Fibroblast of pulmonary artery (primary cell): ENCODE data around the gene SCAF11.
A peak's percentile ranks its signal among the peaks of the same experiment; 100 is the strongest.

Experiments used
- DNase-seq: peaks from one replicate; pipeline ENCODE4 v3.0.0-alpha.2; 2010; ENCODE audit warnings: low read depth
- H3K4me3 ChIP-seq: replicated peaks from 2 replicates; pipeline ENCODE4 v1.5.1; 2011; ENCODE audit warnings: low read depth, mild to moderate bottlenecking, control low read depth, low read length, moderate library complexity
- TF ChIP-seq, protein P1 (sequence below): IDR thresholded peaks from 2 replicates; pipeline ENCODE4 v1.5.1; 2011; ENCODE audit warnings: mild to moderate bottlenecking, control low read depth, low read length, inconsistent platforms; ENCODE audit errors: missing control alignments

Gene SCAF11

GRCh38 chr12:45880533-45880932 lies 109.8 kb downstream of the SCAF11 start:
- no peak for DNase-seq
- no peak overlapping the region for H3K4me3 ChIP-seq
- TF ChIP-seq, protein P1, sequence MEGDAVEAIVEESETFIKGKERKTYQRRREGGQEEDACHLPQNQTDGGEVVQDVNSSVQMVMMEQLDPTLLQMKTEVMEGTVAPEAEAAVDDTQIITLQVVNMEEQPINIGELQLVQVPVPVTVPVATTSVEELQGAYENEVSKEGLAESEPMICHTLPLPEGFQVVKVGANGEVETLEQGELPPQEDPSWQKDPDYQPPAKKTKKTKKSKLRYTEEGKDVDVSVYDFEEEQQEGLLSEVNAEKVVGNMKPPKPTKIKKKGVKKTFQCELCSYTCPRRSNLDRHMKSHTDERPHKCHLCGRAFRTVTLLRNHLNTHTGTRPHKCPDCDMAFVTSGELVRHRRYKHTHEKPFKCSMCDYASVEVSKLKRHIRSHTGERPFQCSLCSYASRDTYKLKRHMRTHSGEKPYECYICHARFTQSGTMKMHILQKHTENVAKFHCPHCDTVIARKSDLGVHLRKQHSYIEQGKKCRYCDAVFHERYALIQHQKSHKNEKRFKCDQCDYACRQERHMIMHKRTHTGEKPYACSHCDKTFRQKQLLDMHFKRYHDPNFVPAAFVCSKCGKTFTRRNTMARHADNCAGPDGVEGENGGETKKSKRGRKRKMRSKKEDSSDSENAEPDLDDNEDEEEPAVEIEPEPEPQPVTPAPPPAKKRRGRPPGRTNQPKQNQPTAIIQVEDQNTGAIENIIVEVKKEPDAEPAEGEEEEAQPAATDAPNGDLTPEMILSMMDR: no peak

DNA sequence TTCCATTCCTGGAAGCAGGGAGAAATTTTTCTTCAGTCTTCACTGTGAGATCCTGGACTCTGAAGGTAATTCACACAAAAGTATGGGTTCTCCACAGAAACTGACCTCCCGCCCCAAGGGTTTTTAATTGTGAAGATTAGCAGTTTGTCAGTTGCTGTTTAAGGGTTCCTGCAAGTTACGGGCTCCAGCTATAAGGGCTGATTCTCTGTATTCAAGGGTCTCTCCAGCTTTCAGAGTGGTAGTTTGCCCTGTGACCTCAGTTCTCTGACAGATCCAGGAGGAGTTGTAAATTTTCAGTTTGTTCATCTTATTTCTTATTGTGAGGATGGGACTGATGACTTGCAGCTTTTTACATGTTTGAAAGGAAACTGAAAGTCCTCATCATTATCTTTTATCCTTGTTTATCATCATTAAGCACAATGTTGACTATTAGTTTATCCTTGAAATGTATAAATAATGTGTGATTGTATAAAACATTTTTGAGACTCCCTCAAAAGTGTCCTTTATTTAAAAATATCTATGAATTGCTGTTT lies 110.9 kb downstream of the SCAF11 start:
- no peak for DNase-seq
- H3K4me3 ChIP-seq: no peak overlapping the region
- TF ChIP-seq, protein P1: no peak

GRCh38 chr12:45878630-45879255 lies 111.6 kb downstream of the SCAF11 start:
- peak; percentile 14 for DNase-seq
- TF ChIP-seq, protein P1: no peak
- no peak overlapping the region for H3K4me3 ChIP-seq

GRCh38 chr12:45877069-45877468 lies 113.3 kb downstream of the SCAF11 start:
- TF ChIP-seq, protein P1: no peak
- no peak for DNase-seq
- no peak overlapping the region for H3K4me3 ChIP-seq

DNA sequence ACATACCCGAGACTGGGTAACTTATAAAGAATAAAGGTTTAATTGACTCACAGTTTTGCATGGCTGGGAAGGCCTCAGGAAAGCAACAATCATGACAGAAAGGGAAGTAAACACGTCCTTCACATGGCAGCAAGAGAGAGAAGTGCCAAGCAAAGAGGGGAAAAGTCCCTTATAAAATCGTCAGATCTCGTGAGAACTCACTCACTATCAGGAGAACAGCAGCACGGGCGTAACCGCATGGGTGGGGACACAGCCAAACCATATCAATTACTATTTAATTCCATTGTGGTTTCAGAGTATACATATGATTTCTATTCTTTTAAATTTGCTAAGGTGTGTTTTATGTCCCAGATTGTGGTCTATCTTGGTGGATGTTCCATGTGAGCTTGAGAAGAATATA lies 117.9 kb downstream of the SCAF11 start:
- TF ChIP-seq, protein P1: no peak
- DNase-seq: no peak
- no peak overlapping the region for H3K4me3 ChIP-seq
